ENCODE measurements around the gene SLC6A6. TPM values are rescaled to one million over a fixed set of nuclear protein-coding genes. Genes with fewer than 3 reads are reported as not detected.

Gene SLC6A6
- polyA plus RNA-seq, 1 donor (not counting 4 experiments of a cell fraction or from before 2014, with no cell fraction given) = 8.3 TPM

GRCh38 chr3:14478956-14479550, 76.6 kb downstream of the SLC6A6 start:
- no peaks in the 10 kb centered on the region for H3K9me3 ChIP-seq (ENCODE audit: control insufficient read depth, low read depth, low read length)
- no peak overlapping the region for H2AFZ ChIP-seq (ENCODE audit: control insufficient read depth, low read length)
- no peaks in the 10 kb centered on the region for H4K20me1 ChIP-seq (ENCODE audit: control insufficient read depth, extremely low read depth, insufficient read depth, low read length)
- no peak for FAIRE-seq
- H3K79me2 ChIP-seq (ENCODE audit: control insufficient read depth, insufficient read depth, low read length) = no peaks in the 10 kb centered on the region
- H3K4me2 ChIP-seq (ENCODE audit: control insufficient read depth, extremely low read depth, insufficient read depth, low read depth, low read length) = no peak overlapping the region
- no peak overlapping the region for H3K4me3 ChIP-seq (ENCODE audit: control insufficient read depth in 2 of 3, extremely low read depth in 1 of 3, insufficient read depth in 2 of 3, low read depth in 1 of 3, low read length in 3 of 3)
- no peak overlapping the region for H3K27ac ChIP-seq (ENCODE audit: control insufficient read depth, insufficient read depth, low read length)
- H3K9me1 ChIP-seq (ENCODE audit: control insufficient read depth, extremely low read depth, insufficient read depth, low read length) = peaks cover 2% of the 10 kb centered on the region
- no peak for DNase-seq (ENCODE audit: low read depth, low spot score)
- no peaks in the 10 kb centered on the region for H3K27me3 ChIP-seq (ENCODE audit: control insufficient read depth, extremely low read depth, insufficient read depth, low read length)
- peaks cover 0 to 9% of the 10 kb centered on the region in 2 experiments for H3K36me3 ChIP-seq (ENCODE audit: control insufficient read depth in 2 of 2, extremely low read depth in 1 of 2, insufficient read depth in 2 of 2, low read length in 2 of 2)
- no peak overlapping the region for H3K9ac ChIP-seq (ENCODE audit: control insufficient read depth, extremely low read depth, insufficient read depth, low read length)
- dilution Hi-C loops (cut with MboI; ENCODE audit: extremely low pct_ligation_motif_present, low sequenced_read_pairs) = no loop called here
- H3K4me1 ChIP-seq (ENCODE audit: control insufficient read depth, extremely low read depth, insufficient read depth, low read length) = peaks cover 18% of the 10 kb centered on the region
- TF ChIP-seq EZH2 (IDR thresholded peaks at IDR 0.05; ENCODE audit: low read length) (no peak), CTCF (optimal IDR thresholded peaks at IDR 0.05 in 1 of 3, IDR thresholded peaks at IDR 0.05 in 1 of 3, conservative IDR thresholded peaks at IDR 0.05 in 1 of 3; ENCODE audit: extremely low read depth in 1 of 3, insufficient read depth in 2 of 3, low read length in 3 of 3) (no peak)

- no peak for DNase-seq (ENCODE audit: low read depth, low spot score)
Observed at GRCh38 chr3:14479591-14479990, 77.2 kb downstream of the SLC6A6 start.

More at GRCh38 chr3:14479591-14479990, 77.2 kb downstream of the SLC6A6 start:
- peaks cover 2% of the 10 kb centered on the region for H3K9me1 ChIP-seq (ENCODE audit: control insufficient read depth, extremely low read depth, insufficient read depth, low read length)
- H3K4me1 ChIP-seq (ENCODE audit: control insufficient read depth, extremely low read depth, insufficient read depth, low read length) = peaks cover 18% of the 10 kb centered on the region
- no peaks in the 10 kb centered on the region for H3K79me2 ChIP-seq (ENCODE audit: control insufficient read depth, insufficient read depth, low read length)
- H4K20me1 ChIP-seq (ENCODE audit: control insufficient read depth, extremely low read depth, insufficient read depth, low read length) = no peaks in the 10 kb centered on the region
- H3K4me3 ChIP-seq (ENCODE audit: control insufficient read depth in 2 of 3, extremely low read depth in 1 of 3, insufficient read depth in 2 of 3, low read depth in 1 of 3, low read length in 3 of 3) = no peak overlapping the region
- FAIRE-seq = no peak
- H3K27me3 ChIP-seq (ENCODE audit: control insufficient read depth, extremely low read depth, insufficient read depth, low read length) = no peaks in the 10 kb centered on the region
- no peaks in the 10 kb centered on the region for H3K9me3 ChIP-seq (ENCODE audit: control insufficient read depth, low read depth, low read length)
- TF ChIP-seq EZH2 (IDR thresholded peaks at IDR 0.05; ENCODE audit: low read length) = no peak
- no peak for TF ChIP-seq CTCF (optimal IDR thresholded peaks at IDR 0.05 in 1 of 3, IDR thresholded peaks at IDR 0.05 in 1 of 3, conservative IDR thresholded peaks at IDR 0.05 in 1 of 3; ENCODE audit: extremely low read depth in 1 of 3, insufficient read depth in 2 of 3, low read length in 3 of 3)
- H2AFZ ChIP-seq (ENCODE audit: control insufficient read depth, low read length) = no peak overlapping the region
- H3K27ac ChIP-seq (ENCODE audit: control insufficient read depth, insufficient read depth, low read length) = no peak overlapping the region
- H3K9ac ChIP-seq (ENCODE audit: control insufficient read depth, extremely low read depth, insufficient read depth, low read length) = no peak overlapping the region
- dilution Hi-C loops (cut with MboI; ENCODE audit: extremely low pct_ligation_motif_present, low sequenced_read_pairs) = no loop called here
- H3K36me3 ChIP-seq (ENCODE audit: control insufficient read depth in 2 of 2, extremely low read depth in 1 of 2, insufficient read depth in 2 of 2, low read length in 2 of 2) = peaks cover 0 to 9% of the 10 kb centered on the region in 2 experiments
- H3K4me2 ChIP-seq (ENCODE audit: control insufficient read depth, extremely low read depth, insufficient read depth, low read depth, low read length) = no peak overlapping the region
